Smooth muscle cell (in vitro differentiated cells): ENCODE measurements around the gene SH2D2A. TPM values are rescaled to one million over a fixed set of nuclear protein-coding genes. Genes with fewer than 3 reads are reported as not detected.
"Not testable (repeated sequence)": the region's sequence is repeated elsewhere in the genome, so short reads cannot be mapped to it uniquely, and the experiment has no call there.

Source experiments
- DNase-seq: peaks from one replicate; lab custom pipeline; 2025; ENCODE audit not compliant: unreplicated experiment; lab: John Stamatoyannopoulos, UW
- H2AFZ ChIP-seq: fragments of 200-600 bp; sonication (generic); 2 replicates; pipeline ENCODE4 v1.6.0; 2016; ENCODE audit warnings: antibody characterized with exemption, low read depth, mild to moderate bottlenecking
- H3F3A ChIP-seq: fragments of 200-600 bp; sonication (generic); 2 replicates; pipeline ENCODE4 v1.6.0; 2017; ENCODE audit warnings: antibody characterized with exemption, low read depth
- H3K27ac ChIP-seq: fragments of 200-600 bp; sonication (generic); 2 replicates; pipeline ENCODE4 v1.5.1; 2016; ENCODE audit warnings: low read depth, mild to moderate bottlenecking
- H3K27me3 ChIP-seq: fragments of 200-600 bp; sonication (generic); 2 replicates; pipeline ENCODE4 v1.6.1; 2016; ENCODE audit warnings: low read depth, mild to moderate bottlenecking
- H3K36me3 ChIP-seq: fragments of 200-600 bp; sonication (generic); 2 replicates; pipeline ENCODE4 v1.5.1; 2016; ENCODE audit warnings: low read depth
- H3K4me1 ChIP-seq: fragments of 200-600 bp; sonication (generic); 2 replicates; pipeline ENCODE4 v1.5.1; 2016; ENCODE audit warnings: low read depth
- H3K4me2 ChIP-seq: fragments of 200-600 bp; sonication (generic); 2 replicates; pipeline ENCODE4 v1.6.0; 2016; ENCODE audit warnings: mild to moderate bottlenecking
- H3K4me3 ChIP-seq: fragments of 200-600 bp; sonication (generic); 2 replicates; pipeline ENCODE4 v1.5.1; 2016; ENCODE audit warnings: mild to moderate bottlenecking
- H3K79me2 ChIP-seq: fragments of 200-600 bp; sonication (generic); 2 replicates; pipeline ENCODE4 v1.6.0; 2016; ENCODE audit warnings: low read depth, mild to moderate bottlenecking
- H3K9ac ChIP-seq: fragments of 200-600 bp; sonication (generic); 2 replicates; pipeline ENCODE4 v1.6.0; 2016; ENCODE audit warnings: low read depth
- H3K9me3 ChIP-seq: fragments of 200-600 bp; sonication (generic); replicated peaks from 2 replicates; pipeline ENCODE4 v1.5.1; 2016; ENCODE audit warnings: low read depth
- H4K20me1 ChIP-seq: fragments of 200-600 bp; sonication (generic); 2 replicates; pipeline ENCODE4 v1.6.0; 2016; ENCODE audit warnings: low read depth
- CTCF ChIP-seq: fragments of 200-600 bp; sonication (generic); IDR thresholded peaks from 2 replicates; pipeline ENCODE4 v1.5.1; 2017; ENCODE audit warnings: borderline replicate concordance, mild to moderate bottlenecking, antibody characterized with exemption; ENCODE audit not compliant: insufficient read depth, poor library complexity, severe bottlenecking
- WGBS: methylation state at CpG from one replicate; pipeline ENCODE4 v1.1.7; 2016; ENCODE audit warnings: low lambda C conversion rate; 5-methylcytosine and 5-hydroxymethylcytosine counted together
- polyA plus RNA-seq: library from polyadenylated mRNA; unstranded; fragments of >200 nt; fragmentation: Nextera tagmentation; extraction: Ambion mirVana; gene quantifications from 2 replicates; pipeline ENCODE4 v1.2.1, GENCODE V29; 2016
- total RNA-seq: library from RNA; depleted of rRNA; stranded (reverse); fragments of >200 nt; gene quantifications from 2 replicates; pipeline ENCODE4 v1.2.3, GENCODE V29; 2014

The SH2D2A gene
- total and polyA plus RNA-seq, 2 experiments from 2014 or later: 14.4 to 36.9 TPM

GRCh38 chr1:156760092-156760795 is 56.4 kb downstream of the SH2D2A start:
- 80% methylated on average over 6 of the region's 6 CpGs for WGBS
- no peaks in the 10 kb centered on the region for H3K79me2 ChIP-seq

GRCh38 chr1:156757572-156758253 is 58.9 kb downstream of the SH2D2A start:
- WGBS: 96% methylated on average over 10 of the region's 10 CpGs
- not testable (repeated sequence) for H3K4me3 ChIP-seq, H2AFZ ChIP-seq, H3K27ac ChIP-seq, H3K4me1 ChIP-seq, H3K79me2 ChIP-seq, H3F3A ChIP-seq, H3K9ac ChIP-seq, H3K27me3 ChIP-seq, H3K4me2 ChIP-seq, DNase-seq, H3K36me3 ChIP-seq, H4K20me1 ChIP-seq, H3K9me3 ChIP-seq

More at GRCh38 chr1:156760092-156760795, 56.4 kb downstream of the SH2D2A start:
- no peaks in the 10 kb centered on the region for H3K27me3 ChIP-seq
- H3F3A ChIP-seq: no peaks in the 10 kb centered on the region
- no peak for DNase-seq
- no peak overlapping the region for H3K9ac ChIP-seq
- no peaks in the 10 kb centered on the region for H4K20me1 ChIP-seq
- H3K4me2 ChIP-seq: no peak overlapping the region
- no peaks in the 10 kb centered on the region for H3K36me3 ChIP-seq
- H3K4me1 ChIP-seq: no peaks in the 10 kb centered on the region
- no peak overlapping the region for H2AFZ ChIP-seq
- no peak for TF ChIP-seq CTCF
- H3K27ac ChIP-seq: no peak overlapping the region
- H3K9me3 ChIP-seq: no peaks in the 10 kb centered on the region
- H3K4me3 ChIP-seq: no peak overlapping the region

- H3K4me3 ChIP-seq: no peak overlapping the region
- H3K79me2 ChIP-seq: peaks cover 7% of the 10 kb centered on the region
- no peak for DNase-seq
- no peak overlapping the region for H3K27ac ChIP-seq
- H3K4me1 ChIP-seq: peaks cover 8% of the 10 kb centered on the region
- no peaks in the 10 kb centered on the region for H3K27me3 ChIP-seq
- no peaks in the 10 kb centered on the region for H3K36me3 ChIP-seq
- no peak overlapping the region for H3K4me2 ChIP-seq
- H3K9ac ChIP-seq: no peak overlapping the region
- TF ChIP-seq CTCF: no peak
- H3F3A ChIP-seq: no peaks in the 10 kb centered on the region
- no peaks in the 10 kb centered on the region for H3K9me3 ChIP-seq
- no peaks in the 10 kb centered on the region for H4K20me1 ChIP-seq
- 100% methylated on average over 1 of the region's 1 CpG for WGBS
- no peak overlapping the region for H2AFZ ChIP-seq
Observed at GRCh38 chr1:156756355-156756754, 60.3 kb downstream of the SH2D2A start.

Other genes starting within 250 kb of the SH2D2A start
- 2.6 and 11.9 TPM in 2 replicates for gene IQGAP3, start 244.3 kb downstream of the SH2D2A start, total RNA-seq
- 2.9 and 3.6 TPM in 2 replicates for gene IQGAP3, start 244.3 kb downstream of the SH2D2A start, polyA plus RNA-seq
- gene TTC24, start 237.1 kb downstream of the SH2D2A start, total RNA-seq: not detected in 2 replicates
- not detected in 2 replicates for gene TTC24, start 237.1 kb downstream of the SH2D2A start, polyA plus RNA-seq
- gene NAXE, start 225.1 kb downstream of the SH2D2A start, total RNA-seq: 50.5 and 53.7 TPM in 2 replicates
- 72.5 and 85.5 TPM in 2 replicates for gene NAXE, start 225.1 kb downstream of the SH2D2A start, polyA plus RNA-seq
- gene GPATCH4, start 215.4 kb downstream of the SH2D2A start, total RNA-seq: 7.5 and 11.9 TPM in 2 replicates
- 19.9 and 31.3 TPM in 2 replicates for gene GPATCH4, start 215.4 kb downstream of the SH2D2A start, polyA plus RNA-seq
- gene HAPLN2, start 197.4 kb downstream of the SH2D2A start, total RNA-seq: not detected in 2 replicates
- gene HAPLN2, start 197.4 kb downstream of the SH2D2A start, polyA plus RNA-seq: 1.00 TPM in 1 of 2 replicates, not detected in the other
- not detected in 2 replicates for gene BCAN, start 174.7 kb downstream of the SH2D2A start, total RNA-seq
- 0.79 TPM in 1 of 2 replicates, not detected in the other for gene BCAN, start 174.7 kb downstream of the SH2D2A start, polyA plus RNA-seq
- gene NES, start 139.4 kb downstream of the SH2D2A start, total RNA-seq: 27.1 and 28.5 TPM in 2 replicates
- 11.3 and 23.3 TPM in 2 replicates for gene NES, start 139.4 kb downstream of the SH2D2A start, polyA plus RNA-seq
- 69.4 and 86.6 TPM in 2 replicates for gene CRABP2, start 111.3 kb downstream of the SH2D2A start, total RNA-seq
- gene CRABP2, start 111.3 kb downstream of the SH2D2A start, polyA plus RNA-seq: 145 and 277 TPM in 2 replicates
- 5.4 and 11.0 TPM in 2 replicates for gene METTL25B, start 88.4 kb downstream of the SH2D2A start, total RNA-seq
- gene METTL25B, start 88.4 kb downstream of the SH2D2A start, polyA plus RNA-seq: 17.5 and 21.7 TPM in 2 replicates
- gene ISG20L2, start 88.1 kb downstream of the SH2D2A start, total RNA-seq: 13.8 and 20.3 TPM in 2 replicates
- 17.4 and 19.2 TPM in 2 replicates for gene ISG20L2, start 88.1 kb downstream of the SH2D2A start, polyA plus RNA-seq
- 16.5 and 29.3 TPM in 2 replicates for gene MRPL24, start 75.8 kb downstream of the SH2D2A start, total RNA-seq
- gene MRPL24, start 75.8 kb downstream of the SH2D2A start, polyA plus RNA-seq: 68.6 and 79.6 TPM in 2 replicates
- 88.4 and 97.2 TPM in 2 replicates for gene HDGF, start 65.2 kb downstream of the SH2D2A start, total RNA-seq
- 109 and 134 TPM in 2 replicates for gene HDGF, start 65.2 kb downstream of the SH2D2A start, polyA plus RNA-seq
- 31.0 and 37.7 TPM in 2 replicates for gene PRCC, start 49.3 kb downstream of the SH2D2A start, total RNA-seq
- gene PRCC, start 49.3 kb downstream of the SH2D2A start, polyA plus RNA-seq: 68.1 and 68.7 TPM in 2 replicates
- gene INSRR, start 42.3 kb upstream of the SH2D2A start, total RNA-seq: 0.09 and 0.36 TPM in 2 replicates
- gene INSRR, start 42.3 kb upstream of the SH2D2A start, polyA plus RNA-seq: 0.45 and 0.67 TPM in 2 replicates
- gene NTRK1, start 44.0 kb upstream of the SH2D2A start, total RNA-seq: 0.85 and 1.2 TPM in 2 replicates
- 3.6 and 5.3 TPM in 2 replicates for gene NTRK1, start 44.0 kb upstream of the SH2D2A start, polyA plus RNA-seq
- 2.3 and 2.7 TPM in 2 replicates for gene PEAR1, start 76.9 kb upstream of the SH2D2A start, total RNA-seq
- gene PEAR1, start 76.9 kb upstream of the SH2D2A start, polyA plus RNA-seq: 3.7 and 4.4 TPM in 2 replicates
- not detected in 2 replicates for gene LRRC71, start 103.8 kb upstream of the SH2D2A start, total RNA-seq
- gene LRRC71, start 103.8 kb upstream of the SH2D2A start, polyA plus RNA-seq: 0.33 TPM in 1 of 2 replicates, not detected in the other
- 15.1 and 22.4 TPM in 2 replicates for gene ARHGEF11, start 228.9 kb upstream of the SH2D2A start, total RNA-seq
- gene ARHGEF11, start 228.9 kb upstream of the SH2D2A start, polyA plus RNA-seq: 18.1 and 20.1 TPM in 2 replicates